Amniotic epithelial cell (primary cell): Measurements from ENCODE around the gene C11orf52.

Experiments
- DNase-seq: peaks from one replicate; pipeline ENCODE4 v3.0.0-alpha.2; 2010; ENCODE audit warnings: low read depth

C11orf52 gene

DNA sequence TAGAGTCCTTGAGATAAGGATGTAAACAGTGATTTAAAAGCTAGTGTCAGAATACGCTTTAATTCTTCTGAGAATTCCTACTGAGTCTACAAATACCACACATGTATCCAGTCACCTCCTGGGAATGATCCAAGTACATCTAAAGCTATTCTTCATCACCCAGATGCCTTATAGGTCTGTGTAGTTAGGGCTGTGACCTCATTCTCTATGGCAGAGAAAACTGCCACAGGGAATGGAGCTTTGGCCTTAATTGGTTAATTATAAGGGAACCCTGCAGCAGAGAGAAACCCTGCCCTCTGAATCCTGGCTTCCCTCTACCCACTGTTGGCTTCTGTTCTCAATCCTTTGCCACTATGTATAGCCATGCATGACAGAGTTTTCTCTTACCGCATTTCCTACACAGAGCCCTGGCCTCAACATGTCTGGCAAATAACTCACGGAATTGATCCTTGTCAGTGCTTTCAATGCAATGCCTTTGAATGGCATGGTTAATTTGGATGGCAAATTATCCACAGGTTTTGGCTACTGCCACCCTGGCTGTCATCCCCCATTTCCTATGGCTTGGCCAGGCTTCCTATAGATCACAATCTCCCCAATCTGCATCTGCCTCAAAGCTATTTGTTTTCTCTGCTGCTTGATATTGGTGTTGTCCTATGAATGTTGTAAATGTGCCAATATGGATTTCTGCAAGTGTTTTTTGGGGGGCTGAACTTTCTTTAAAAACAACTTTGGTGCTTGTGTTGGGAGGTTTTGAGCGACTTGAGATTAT, 21.3 kb downstream of the C11orf52 start:
- DNase-seq: peak; percentile 93

DNA sequence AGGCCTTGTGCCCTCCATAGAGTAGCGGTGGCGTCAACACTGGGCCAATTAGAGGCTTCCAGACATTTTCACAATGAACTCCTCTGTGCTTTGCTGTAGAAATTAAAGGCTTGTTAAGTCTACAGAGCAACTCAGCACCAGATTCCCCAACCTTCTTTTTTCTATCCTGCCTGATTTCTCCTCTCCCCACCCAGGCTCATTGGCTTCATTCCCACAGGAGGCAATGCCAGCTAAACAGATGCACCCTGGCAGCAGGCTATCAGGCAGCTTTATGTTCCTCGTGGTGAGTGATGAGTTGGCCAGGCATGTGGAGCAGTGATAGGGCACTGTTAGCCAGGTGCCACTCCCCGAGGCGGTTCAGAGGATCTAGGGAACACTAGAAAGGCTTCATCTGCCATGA, 23.2 kb downstream of the C11orf52 start:
- no peak for DNase-seq

DNA sequence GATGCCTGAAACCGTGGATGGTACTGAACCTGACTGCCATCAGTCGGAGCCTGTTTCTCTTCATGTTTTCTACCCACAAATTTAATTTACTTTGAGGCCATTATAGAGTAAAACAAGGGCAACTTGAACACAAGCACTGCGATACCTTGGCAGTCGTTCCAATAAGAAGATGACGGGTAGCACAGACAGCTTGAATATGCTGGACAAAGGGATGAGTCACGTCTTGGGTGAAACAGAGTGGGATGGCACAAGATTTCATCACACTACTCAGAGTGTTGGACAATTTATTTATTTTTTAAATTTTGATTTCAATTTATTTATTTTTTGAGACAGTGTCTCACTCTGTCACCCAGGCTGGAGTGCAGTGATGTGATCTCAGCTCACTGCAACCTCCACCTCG, 24.1 kb downstream of the C11orf52 start:
- peak; percentile 87 for DNase-seq

DNA sequence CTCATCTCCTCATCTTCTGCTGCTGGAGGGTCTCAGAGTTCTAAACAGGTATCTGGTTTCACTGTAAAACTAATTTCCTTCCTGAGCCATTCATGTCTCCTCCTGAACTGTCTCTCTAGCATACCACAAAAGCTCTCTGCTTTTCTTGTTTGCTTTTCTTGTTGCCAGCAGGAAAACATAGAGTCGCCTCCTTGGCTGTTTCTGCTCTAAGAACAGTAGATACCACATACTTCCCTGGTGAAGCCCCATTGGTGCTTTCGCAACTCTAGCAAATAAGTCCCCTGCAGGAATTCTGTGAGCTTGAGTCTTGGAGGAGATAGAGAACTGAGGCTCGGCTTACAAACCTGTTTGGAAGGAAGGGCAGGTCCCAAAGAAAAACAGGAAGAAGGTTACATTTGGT, 25.4 kb downstream of the C11orf52 start:
- DNase-seq: peak; percentile 94

DNA sequence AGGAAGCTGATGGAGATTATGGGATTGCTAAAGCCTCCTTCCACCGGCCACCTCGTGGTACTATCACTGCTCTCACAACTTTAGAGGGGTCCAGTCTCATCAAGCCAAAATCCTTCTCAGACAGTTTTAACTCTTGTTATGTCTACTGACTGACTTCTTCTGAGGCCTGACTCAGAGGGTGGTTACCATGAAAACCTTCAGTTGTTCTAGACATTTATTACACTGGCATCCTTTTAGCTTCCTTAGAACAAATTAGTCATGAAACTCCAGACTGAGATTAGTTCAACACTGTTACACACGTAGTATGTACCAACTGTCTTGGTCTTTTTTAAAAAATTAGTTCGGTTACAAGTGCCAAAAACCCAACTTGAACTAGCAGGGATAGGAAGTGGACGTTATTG, 25.9 kb downstream of the C11orf52 start:
- peak; percentile 97 for DNase-seq

DNA sequence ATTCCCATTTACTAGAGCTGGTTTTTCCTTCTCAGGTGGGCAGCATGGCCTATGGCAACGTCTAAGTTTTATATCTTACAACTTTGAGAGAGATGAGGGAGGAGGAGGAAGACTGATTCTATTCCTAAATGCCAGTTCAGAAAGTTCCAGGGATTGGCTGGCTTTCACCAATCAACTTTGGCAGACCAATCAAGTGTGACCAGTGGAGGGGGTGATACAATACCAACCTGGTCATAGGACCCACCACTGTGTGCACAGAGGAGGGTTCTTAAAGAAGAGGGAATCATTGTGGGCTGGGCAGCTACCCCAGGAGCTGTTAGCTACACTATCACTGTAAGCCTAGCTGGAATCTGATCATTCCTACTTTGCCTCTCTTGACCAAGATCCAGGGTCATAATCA, 26.5 kb downstream of the C11orf52 start:
- DNase-seq: no peak

DNA sequence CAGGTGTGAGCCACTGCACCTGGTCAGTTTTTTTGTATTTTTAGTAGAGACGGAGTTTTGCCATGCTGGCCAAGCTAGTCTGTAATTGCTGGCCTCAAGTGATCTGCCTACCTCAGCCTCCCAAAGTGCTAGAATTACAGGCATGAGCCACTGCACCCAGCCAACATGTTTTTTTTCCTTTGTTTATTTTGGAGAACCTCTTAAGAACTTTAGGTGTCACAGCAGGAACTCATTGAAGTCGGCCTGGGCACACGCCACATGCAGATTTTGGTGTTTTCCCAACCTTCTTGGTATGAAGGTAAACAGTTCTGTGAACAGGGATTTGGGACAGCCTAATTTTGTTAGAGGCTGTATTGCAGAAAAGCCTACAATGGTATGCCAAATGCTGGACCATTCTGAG, 27.8 kb downstream of the C11orf52 start:
- DNase-seq: no peak

DNA sequence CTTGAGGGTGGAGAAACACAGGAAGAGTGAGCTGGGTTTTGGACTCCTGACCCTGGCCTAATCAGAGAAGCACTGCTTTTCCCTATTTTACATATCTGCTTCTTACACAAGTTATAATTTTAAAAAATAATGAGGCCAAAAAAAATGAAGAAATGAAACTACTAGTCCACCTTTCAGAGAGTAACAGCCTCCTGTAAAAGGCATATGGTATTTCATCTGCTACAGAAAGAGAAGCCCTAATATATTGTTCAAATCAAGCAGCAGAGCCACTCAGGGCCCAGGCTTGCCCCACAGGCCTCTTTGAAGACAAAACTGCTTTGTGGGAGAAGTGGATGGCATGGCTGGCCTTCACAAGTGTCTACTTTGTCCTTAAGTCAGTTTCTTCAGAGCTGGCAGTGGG, 28.4 kb downstream of the C11orf52 start:
- no peak for DNase-seq

DNA sequence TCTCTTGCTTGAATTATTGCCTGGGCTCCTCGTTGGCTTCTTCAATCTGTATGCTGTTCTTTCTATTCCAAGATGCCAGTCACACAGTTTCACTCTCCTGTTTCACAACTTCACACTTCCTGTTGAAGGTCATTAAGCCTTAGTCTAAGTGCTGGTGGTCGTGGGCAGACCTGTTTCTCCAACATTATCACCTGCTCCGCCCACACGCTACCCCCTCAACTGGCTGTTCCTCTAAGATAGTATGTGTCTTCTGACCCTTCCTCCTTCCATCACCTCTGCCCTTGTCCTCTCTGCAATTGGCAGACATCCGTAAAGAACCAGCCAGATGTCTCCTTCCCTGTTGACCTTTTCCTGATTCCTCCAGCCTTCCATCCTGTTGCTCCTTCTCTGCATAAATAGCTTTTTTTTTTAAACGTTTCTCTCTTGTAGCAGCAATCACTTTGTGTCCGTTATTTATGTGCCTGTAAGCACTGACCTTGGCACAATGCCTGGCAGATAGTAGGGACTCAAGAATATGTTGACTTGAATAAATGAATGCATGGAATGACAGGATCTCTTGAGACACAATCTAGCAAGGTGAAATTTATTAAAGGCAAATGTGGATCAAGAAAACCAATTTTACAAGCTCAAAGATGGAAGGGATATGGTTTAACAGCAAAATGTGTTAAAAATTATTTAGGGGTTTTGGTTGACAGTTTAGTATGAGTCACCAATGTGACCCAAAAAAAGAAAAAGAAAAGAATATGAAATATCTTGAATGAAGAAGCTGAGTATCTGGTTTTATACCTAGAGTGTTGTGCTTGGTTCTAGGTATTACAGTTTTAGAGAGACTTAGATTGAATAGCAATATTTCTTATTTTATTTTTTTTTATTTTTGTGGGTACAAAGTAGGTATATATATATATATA, 31.1 kb downstream of the C11orf52 start:
- DNase-seq: no peak

DNA sequence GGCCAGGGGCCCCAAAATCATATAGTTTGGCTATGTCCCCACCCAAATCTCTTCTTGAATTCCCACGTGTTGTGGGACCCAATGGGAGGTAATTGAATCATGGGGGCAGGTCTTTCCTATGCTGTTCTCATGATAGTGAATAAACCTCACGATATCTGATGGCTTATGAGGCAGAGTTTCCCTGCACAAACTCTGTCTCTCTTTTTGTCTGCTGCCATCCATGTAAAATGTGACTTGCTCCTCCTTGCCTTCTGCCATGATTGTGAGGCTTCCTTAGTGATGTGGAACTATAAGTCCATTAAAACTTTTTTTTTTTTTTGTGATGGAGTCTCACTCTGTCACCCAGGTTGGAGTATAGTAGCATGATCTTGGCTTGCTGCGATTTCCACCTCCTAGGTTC, 32.9 kb downstream of the C11orf52 start:
- DNase-seq: no peak

DNA sequence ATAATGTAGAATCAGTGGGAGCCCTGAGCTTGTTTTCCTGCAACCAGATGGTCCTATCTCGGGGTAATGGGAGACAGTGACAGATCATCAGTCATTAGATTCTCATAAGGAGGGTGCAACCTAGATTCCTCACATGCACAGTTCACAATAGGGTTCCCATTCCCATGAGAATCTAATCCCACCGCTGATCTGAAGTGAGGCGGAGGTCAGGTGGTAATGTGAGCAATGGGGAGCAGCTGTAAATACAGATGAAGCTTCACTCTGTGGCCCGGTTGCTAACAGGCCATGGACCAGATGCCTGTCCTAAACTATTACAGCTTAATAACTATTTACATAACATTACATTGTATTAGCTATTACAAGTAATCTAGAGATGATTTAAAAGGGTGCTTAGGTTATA, 35.4 kb downstream of the C11orf52 start:
- DNase-seq: no peak

DNA sequence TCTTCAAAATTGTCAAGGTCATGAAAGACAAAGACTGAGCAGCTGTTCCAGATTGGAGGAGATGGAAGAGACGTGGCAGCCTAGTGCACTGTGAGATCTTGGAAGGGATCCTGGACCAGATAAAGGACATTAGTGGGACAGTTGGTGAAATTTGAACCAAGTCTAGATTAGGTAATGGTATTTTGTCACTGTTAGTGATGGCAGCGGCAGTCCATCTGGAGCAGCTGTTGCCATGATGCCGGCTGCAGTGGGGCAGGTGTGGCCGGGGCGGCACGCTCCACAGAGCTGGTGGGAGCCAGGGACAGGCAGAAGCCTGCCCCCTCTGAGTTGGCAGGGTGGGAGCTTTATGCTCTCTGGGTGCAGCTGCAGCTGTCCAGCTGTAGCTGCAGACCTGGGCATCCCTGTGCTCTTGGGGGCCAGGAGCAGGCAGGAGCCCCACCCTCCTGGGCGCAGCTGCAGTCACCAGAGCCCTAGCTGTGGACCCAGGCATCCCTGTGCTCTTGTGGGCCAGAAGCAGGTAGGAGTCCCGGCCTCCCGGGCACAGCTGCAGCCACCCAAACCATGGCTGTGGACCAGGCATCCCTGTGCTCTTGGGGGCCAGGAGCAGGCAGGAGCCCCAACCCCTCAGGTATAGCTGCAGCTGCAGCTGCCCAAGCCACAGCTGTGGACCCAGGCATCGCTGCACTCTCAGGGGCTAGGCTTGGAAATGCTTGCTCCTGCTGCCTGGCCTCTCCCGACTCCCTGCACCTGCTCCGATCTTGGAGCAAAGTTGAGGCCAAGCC, 39.1 kb downstream of the C11orf52 start:
- no peak for DNase-seq

DNA sequence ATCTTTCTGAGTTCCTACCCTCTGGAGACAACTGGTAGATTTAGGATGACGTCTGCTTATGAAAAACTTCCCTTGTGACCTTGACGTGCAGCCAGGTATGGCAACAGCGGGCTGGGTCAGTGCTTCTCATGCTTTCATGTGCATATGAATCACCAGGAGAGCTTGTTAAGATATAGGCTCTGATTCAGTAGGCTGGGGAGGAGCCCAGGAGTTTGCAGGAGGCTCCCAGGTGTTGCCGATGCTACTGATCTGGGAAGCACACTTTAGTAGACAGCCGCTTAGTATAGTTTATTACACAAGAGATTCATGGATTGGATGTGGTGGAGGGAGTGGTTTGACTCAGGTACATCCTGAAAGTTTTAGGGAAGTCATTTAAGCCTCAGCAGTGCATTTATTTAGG, 42.2 kb downstream of the C11orf52 start:
- DNase-seq: peak; percentile 86

DNA sequence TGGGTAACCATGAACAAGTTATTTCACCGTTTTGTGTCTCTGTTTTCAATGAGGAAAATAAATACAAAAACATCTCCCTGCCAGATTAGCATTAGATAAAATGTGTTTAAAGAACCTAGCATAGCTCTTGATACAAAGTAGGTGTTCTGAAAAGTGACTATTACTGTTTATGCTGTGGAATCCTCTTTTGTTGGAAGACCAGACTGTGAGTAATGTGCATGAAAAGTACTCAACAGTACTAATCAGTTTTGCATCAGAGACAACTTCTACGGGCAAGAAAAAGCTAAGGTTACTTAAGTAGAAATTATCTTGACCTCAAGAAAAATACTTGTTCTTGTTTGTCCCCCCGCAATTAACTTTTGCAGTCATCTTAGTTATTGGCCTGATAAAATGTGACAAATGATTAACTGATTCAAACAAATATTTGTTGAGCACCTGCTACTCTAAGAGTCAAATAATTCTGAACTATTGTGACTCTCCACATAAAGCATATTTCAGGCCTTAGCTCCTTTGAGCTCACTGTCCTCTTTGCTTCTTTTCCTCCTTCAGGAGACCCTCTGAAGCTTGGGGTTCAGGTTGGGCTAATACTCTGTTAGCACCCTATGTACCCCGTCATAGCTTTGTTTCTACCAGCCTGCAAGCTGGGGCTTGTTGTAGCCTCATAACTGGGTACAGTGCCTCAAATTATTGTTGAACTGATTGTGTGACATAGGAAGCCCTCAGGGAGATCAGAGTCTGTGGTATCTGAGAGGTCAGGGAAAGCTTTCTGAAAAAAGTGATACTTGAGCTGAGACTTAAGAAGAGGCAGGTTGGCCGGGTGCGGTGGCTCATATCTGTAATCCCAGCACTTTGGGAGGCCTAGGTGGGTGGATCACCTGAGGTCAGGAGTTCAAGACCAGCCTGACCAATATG, 42.9 kb downstream of the C11orf52 start:
- DNase-seq: peak; percentile 33

DNA sequence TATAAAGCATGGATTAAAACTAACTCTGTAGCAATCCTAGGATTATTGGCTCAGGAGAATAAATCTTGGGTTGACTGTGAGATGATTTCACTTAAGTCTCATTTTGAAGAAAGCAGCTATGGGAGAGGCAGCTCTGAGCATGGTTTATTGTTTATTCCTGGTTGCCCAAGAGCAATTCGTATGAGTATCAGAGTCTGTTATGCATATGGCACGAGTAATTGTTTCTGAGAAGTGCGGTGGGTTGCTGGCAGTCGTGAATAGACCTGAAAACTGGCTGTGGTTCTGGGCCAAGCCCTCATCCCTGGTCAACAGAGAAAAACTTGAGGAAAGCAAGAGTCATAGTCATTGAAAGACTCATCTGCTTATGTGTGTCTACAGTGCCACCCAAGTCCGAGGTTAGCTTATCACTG, 45.2 kb downstream of the C11orf52 start:
- peak; percentile 74 for DNase-seq

DNA sequence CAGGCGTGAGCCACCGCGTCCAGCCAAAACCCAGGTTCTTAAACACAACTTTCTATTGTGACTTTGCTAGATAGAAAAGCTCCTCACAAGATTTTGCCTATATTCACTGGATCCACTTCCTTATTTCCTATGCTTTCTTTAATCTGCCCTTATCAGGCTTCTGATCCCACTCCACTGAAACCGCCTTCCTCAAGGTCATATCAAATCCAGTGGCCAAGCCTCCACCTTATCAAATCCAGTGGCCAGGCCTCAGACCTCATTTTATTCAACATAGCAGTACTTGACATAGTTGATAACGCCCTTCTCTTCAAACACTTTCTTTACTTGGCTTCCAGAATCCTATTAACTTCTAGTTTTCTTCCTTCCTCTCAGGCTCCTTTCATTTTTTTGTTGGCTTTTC, 48.0 kb downstream of the C11orf52 start:
- no peak for DNase-seq

DNA sequence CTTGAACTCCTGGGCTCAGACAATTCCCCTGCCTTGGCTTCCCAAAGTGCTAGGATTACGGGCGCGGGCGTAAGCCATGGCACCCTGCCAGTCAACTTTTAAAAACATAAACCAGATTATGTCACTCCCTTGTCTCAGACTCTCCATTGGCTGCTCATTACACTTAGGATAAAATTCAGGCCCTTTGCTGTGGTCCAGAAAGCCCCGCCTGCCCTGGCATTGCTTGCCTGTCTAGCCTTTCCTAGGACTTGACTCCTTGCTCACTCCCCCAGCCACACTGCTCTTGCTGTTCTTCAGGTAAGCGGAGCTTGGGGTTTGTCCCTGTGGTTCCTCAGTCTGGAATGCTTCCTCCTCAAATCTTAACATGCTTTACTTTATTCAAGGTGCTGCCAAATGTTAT, 48.9 kb downstream of the C11orf52 start:
- DNase-seq: no peak

DNA sequence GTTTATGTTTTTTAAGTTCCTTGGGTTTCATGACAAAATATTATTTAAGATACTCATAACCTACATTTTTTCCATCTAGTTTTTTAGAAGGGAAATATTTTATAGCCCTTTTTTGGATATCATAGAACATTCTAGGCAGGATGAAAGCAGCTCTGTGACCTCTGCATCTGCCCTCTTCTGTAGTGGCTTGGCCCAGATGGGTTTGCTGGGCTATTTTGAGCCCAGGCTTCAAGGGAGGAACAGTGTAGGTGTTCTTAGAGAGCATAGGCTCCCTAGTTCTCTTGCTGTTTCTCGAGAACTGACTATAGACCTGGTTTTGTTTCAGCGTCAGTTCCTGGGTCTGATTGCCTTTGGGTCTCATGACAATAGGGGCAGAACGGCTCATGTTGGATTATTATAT, 50.6 kb downstream of the C11orf52 start:
- DNase-seq: no peak

DNA sequence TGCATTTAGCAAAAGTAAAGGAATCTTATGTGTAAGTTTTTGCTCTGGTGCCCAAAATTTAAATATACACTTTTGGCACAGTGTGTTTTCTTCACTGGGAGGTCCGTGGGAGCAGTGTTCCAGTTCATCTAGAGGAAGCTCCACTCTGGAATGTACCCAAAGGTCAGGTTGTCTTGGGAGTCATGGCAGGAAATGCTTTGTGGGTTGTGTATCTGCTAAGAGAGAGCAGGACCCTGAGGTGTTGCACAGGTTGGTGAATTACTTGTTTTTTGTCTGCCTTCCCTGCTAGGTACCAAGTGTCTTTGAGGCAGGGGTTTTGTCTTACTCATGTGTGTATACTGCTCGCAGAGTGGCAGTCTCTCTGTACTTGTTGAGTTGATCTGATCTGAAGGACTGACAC, 55.7 kb downstream of the C11orf52 start:
- peak; percentile 16 for DNase-seq

DNA sequence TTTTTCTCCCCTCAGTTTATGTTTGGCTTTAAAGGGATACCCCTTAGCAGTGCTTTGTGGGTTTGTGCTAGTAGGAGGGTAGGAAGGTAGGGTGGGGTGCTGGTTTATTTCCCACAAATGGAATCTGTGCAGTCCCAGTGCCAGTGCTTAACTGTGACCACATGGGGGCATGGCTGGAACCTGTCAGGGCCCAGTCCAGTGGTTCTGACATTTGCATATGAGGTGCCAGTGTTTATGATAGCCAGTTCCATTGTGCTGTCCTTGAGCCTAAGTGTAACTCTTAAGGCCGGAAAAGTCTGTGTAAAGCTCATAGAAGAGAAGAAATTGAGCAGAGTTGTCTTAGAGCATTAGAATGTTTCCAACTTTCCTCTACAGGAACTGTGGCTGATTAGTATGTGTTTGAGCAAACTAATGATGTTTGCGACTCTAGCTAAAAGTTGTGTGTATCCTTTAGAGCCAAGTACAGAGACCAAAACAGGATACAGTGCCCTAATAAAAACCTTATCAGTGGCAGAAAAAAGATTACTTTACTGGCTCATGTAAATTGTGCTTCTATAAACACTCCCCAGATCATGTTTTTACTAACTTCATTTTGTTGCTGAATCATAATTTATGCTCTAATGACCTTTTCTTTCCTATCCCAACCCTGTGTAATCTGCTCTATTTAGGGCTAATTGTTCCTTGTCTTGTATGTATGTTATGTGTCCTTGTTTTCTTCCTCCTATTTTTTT, 56.5 kb downstream of the C11orf52 start:
- no peak for DNase-seq
